ENCODE data around the gene CYP2A6.
"Not testable (repeated sequence)": the region's sequence is repeated elsewhere in the genome, so short reads cannot be mapped to it uniquely, and the experiment has no call there.

Gene CYP2A6

GRCh38 chr19:40850277-40850676 lies at the start of gene CYP2A6:
TSS of gene CYP2A6 (minus strand) at chr19:40850447. CDS start at chr19:40850426, 21 bp downstream.
- DNase-seq: not testable (repeated sequence)

GRCh38 chr19:40899964-40900363 lies 49.7 kb upstream of the CYP2A6 start:
- DNase-seq: not testable (repeated sequence)

- DNase-seq: not testable (repeated sequence)
Measured at GRCh38 chr19:40896843-40897789, 46.9 kb upstream of the CYP2A6 start.

GRCh38 chr19:40896418-40896796 lies 46.2 kb upstream of the CYP2A6 start:
- DNase-seq: no peak

GRCh38 chr19:40893112-40893511 lies 42.9 kb upstream of the CYP2A6 start:
- no peak for DNase-seq

- no peak for DNase-seq
Measured at GRCh38 chr19:40889366-40889765, 39.1 kb upstream of the CYP2A6 start.

- no peak for DNase-seq
Measured at GRCh38 chr19:40888191-40888590, 37.9 kb upstream of the CYP2A6 start.

- not testable (repeated sequence) for DNase-seq
Measured at GRCh38 chr19:40884187-40884931, 34.1 kb upstream of the CYP2A6 start.

GRCh38 chr19:40882062-40882461 lies 31.8 kb upstream of the CYP2A6 start, which contains the start of gene CYP2A7:
TSS of gene CYP2A7 (minus strand) at chr19:40882231. CDS start at chr19:40882210, 21 bp downstream.
- not testable (repeated sequence) for DNase-seq

GRCh38 chr19:40879349-40879748 lies 29.1 kb upstream of the CYP2A6 start:
- not testable (repeated sequence) for DNase-seq

GRCh38 chr19:40875526-40875951 lies 25.3 kb upstream of the CYP2A6 start:
- DNase-seq: not testable (repeated sequence)

- not testable (repeated sequence) for DNase-seq
Measured at GRCh38 chr19:40874874-40875273, 24.6 kb upstream of the CYP2A6 start.

GRCh38 chr19:40873873-40874272 lies 23.6 kb upstream of the CYP2A6 start:
- not testable (repeated sequence) for DNase-seq

GRCh38 chr19:40872209-40872608 lies 22.0 kb upstream of the CYP2A6 start:
- DNase-seq: no peak

GRCh38 chr19:40867701-40868100 lies 17.5 kb upstream of the CYP2A6 start:
- DNase-seq: no peak

- DNase-seq: not testable (repeated sequence)
Measured at GRCh38 chr19:40864739-40865496, 14.7 kb upstream of the CYP2A6 start.

- DNase-seq: no peak
Measured at GRCh38 chr19:40862785-40863184, 12.5 kb upstream of the CYP2A6 start.

- DNase-seq: no peak
Measured at GRCh38 chr19:40862333-40862732, 12.1 kb upstream of the CYP2A6 start.

- DNase-seq: no peak
Measured at GRCh38 chr19:40858109-40858508, 7.9 kb upstream of the CYP2A6 start.

- not testable (repeated sequence) for DNase-seq
Measured at GRCh38 chr19:40852467-40853152, 2.4 kb upstream of the CYP2A6 start.

GRCh38 chr19:40846722-40847121 lies 3.5 kb downstream of the CYP2A6 start:
- DNase-seq: not testable (repeated sequence)

- DNase-seq: not testable (repeated sequence)
Measured at GRCh38 chr19:40843653-40844052, 6.6 kb downstream of the CYP2A6 start.
